ENCODE data around the gene CFB. TPM values are rescaled to one million over a fixed set of nuclear protein-coding genes. Genes with fewer than 3 reads are reported as not detected.

The CFB gene
- total and polyA plus RNA-seq, 9 of the 15 experiments (the other 6 are each of a cell fraction or from before 2014, with no cell fraction given) = 0.08 to 0.91 (median 0.22) TPM; not detected in 4

DNA sequence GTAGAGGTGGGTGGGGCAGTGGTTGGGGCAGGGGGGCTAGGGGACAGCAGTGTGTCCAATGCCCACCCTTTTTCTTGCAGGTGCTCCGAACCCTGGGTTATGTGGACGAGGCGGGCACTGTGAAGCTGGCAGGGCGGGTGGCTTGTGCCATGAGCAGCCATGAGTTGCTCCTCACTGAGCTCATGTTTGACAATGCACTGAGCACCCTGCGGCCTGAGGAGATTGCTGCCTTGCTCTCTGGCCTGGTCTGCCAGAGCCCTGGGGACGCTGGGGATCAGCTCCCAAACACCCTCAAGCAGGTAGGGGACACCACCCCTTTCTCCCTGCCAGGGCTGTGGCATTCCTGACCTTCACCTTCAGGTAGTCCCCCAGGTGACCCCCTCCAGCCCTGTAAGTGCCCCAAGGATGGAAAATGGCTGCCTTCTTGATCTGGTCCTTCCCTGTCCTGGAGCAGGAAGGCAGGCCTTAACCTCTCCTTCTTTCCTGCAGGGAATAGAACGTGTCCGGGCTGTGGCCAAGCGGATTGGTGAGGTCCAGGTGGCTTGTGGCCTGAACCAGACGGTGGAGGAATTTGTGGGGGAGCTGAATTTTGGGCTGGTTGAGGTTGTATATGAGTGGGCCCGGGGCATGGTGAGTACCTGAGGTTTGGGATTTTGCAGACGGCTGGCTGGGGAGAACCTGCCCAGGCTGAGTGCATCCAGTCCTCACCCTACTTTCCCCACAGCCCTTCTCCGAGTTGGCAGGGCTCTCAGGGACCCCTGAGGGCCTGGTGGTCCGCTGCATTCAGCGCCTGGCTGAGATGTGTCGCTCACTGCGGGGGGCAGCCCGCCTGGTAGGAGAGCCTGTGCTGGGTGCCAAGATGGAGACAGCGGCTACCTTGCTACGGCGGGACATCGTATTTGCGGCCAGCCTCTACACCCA is 23.2 kb downstream of the CFB start (continued):
- TF ChIP-seq, protein P1, sequence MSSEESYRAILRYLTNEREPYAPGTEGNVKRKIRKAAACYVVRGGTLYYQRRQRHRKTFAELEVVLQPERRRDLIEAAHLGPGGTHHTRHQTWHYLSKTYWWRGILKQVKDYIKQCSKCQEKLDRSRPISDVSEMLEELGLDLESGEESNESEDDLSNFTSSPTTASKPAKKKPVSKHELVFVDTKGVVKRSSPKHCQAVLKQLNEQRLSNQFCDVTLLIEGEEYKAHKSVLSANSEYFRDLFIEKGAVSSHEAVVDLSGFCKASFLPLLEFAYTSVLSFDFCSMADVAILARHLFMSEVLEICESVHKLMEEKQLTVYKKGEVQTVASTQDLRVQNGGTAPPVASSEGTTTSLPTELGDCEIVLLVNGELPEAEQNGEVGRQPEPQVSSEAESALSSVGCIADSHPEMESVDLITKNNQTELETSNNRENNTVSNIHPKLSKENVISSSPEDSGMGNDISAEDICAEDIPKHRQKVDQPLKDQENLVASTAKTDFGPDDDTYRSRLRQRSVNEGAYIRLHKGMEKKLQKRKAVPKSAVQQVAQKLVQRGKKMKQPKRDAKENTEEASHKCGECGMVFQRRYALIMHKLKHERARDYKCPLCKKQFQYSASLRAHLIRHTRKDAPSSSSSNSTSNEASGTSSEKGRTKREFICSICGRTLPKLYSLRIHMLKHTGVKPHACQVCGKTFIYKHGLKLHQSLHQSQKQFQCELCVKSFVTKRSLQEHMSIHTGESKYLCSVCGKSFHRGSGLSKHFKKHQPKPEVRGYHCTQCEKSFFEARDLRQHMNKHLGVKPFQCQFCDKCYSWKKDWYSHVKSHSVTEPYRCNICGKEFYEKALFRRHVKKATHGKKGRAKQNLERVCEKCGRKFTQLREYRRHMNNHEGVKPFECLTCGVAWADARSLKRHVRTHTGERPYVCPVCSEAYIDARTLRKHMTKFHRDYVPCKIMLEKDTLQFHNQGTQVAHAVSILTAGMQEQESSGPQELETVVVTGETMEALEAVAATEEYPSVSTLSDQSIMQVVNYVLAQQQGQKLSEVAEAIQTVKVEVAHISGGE (CRISPR knock-in tag; IDR thresholded peaks at IDR 0.05) = peak in 1 of 3 experiments; percentile 46; a peak in 2 of 6 replicates
- TF ChIP-seq JUN (IDR thresholded peaks at IDR 0.05; ENCODE audit: borderline replicate concordance, low read depth, low read length) (no peak), JUN (CRISPR knock-in tag; IDR thresholded peaks at IDR 0.05; ENCODE audit: borderline replicate concordance) (no peak), ZNF57 (CRISPR knock-in tag; IDR thresholded peaks at IDR 0.05) (no peak), ZBTB1 (CRISPR knock-in tag; IDR thresholded peaks at IDR 0.05; ENCODE audit: borderline replicate concordance, low read depth) (no peak), RFX7 (CRISPR knock-in tag; IDR thresholded peaks at IDR 0.05) (no peak)
- TF ChIP-seq, protein P2, sequence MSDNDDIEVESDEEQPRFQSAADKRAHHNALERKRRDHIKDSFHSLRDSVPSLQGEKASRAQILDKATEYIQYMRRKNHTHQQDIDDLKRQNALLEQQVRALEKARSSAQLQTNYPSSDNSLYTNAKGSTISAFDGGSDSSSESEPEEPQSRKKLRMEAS (CRISPR knock-in tag; IDR thresholded peaks at IDR 0.05) = peak; percentile 17; the same call in 1 of the 2 replicates
- TF ChIP-seq, protein P3, sequence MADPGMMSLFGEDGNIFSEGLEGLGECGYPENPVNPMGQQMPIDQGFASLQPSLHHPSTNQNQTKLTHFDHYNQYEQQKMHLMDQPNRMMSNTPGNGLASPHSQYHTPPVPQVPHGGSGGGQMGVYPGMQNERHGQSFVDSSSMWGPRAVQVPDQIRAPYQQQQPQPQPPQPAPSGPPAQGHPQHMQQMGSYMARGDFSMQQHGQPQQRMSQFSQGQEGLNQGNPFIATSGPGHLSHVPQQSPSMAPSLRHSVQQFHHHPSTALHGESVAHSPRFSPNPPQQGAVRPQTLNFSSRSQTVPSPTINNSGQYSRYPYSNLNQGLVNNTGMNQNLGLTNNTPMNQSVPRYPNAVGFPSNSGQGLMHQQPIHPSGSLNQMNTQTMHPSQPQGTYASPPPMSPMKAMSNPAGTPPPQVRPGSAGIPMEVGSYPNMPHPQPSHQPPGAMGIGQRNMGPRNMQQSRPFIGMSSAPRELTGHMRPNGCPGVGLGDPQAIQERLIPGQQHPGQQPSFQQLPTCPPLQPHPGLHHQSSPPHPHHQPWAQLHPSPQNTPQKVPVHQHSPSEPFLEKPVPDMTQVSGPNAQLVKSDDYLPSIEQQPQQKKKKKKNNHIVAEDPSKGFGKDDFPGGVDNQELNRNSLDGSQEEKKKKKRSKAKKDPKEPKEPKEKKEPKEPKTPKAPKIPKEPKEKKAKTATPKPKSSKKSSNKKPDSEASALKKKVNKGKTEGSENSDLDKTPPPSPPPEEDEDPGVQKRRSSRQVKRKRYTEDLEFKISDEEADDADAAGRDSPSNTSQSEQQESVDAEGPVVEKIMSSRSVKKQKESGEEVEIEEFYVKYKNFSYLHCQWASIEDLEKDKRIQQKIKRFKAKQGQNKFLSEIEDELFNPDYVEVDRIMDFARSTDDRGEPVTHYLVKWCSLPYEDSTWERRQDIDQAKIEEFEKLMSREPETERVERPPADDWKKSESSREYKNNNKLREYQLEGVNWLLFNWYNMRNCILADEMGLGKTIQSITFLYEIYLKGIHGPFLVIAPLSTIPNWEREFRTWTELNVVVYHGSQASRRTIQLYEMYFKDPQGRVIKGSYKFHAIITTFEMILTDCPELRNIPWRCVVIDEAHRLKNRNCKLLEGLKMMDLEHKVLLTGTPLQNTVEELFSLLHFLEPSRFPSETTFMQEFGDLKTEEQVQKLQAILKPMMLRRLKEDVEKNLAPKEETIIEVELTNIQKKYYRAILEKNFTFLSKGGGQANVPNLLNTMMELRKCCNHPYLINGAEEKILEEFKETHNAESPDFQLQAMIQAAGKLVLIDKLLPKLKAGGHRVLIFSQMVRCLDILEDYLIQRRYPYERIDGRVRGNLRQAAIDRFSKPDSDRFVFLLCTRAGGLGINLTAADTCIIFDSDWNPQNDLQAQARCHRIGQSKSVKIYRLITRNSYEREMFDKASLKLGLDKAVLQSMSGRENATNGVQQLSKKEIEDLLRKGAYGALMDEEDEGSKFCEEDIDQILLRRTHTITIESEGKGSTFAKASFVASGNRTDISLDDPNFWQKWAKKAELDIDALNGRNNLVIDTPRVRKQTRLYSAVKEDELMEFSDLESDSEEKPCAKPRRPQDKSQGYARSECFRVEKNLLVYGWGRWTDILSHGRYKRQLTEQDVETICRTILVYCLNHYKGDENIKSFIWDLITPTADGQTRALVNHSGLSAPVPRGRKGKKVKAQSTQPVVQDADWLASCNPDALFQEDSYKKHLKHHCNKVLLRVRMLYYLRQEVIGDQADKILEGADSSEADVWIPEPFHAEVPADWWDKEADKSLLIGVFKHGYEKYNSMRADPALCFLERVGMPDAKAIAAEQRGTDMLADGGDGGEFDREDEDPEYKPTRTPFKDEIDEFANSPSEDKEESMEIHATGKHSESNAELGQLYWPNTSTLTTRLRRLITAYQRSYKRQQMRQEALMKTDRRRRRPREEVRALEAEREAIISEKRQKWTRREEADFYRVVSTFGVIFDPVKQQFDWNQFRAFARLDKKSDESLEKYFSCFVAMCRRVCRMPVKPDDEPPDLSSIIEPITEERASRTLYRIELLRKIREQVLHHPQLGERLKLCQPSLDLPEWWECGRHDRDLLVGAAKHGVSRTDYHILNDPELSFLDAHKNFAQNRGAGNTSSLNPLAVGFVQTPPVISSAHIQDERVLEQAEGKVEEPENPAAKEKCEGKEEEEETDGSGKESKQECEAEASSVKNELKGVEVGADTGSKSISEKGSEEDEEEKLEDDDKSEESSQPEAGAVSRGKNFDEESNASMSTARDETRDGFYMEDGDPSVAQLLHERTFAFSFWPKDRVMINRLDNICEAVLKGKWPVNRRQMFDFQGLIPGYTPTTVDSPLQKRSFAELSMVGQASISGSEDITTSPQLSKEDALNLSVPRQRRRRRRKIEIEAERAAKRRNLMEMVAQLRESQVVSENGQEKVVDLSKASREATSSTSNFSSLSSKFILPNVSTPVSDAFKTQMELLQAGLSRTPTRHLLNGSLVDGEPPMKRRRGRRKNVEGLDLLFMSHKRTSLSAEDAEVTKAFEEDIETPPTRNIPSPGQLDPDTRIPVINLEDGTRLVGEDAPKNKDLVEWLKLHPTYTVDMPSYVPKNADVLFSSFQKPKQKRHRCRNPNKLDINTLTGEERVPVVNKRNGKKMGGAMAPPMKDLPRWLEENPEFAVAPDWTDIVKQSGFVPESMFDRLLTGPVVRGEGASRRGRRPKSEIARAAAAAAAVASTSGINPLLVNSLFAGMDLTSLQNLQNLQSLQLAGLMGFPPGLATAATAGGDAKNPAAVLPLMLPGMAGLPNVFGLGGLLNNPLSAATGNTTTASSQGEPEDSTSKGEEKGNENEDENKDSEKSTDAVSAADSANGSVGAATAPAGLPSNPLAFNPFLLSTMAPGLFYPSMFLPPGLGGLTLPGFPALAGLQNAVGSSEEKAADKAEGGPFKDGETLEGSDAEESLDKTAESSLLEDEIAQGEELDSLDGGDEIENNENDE (IDR thresholded peaks at IDR 0.05; ENCODE audit: low read depth, low read length) = no peak
- TF ChIP-seq, protein P4, sequence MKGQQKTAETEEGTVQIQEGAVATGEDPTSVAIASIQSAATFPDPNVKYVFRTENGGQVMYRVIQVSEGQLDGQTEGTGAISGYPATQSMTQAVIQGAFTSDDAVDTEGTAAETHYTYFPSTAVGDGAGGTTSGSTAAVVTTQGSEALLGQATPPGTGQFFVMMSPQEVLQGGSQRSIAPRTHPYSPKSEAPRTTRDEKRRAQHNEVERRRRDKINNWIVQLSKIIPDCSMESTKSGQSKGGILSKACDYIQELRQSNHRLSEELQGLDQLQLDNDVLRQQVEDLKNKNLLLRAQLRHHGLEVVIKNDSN (CRISPR knock-in tag; IDR thresholded peaks at IDR 0.05) = 0 out of 2 replicates have a peak, but pooled peaks have one; percentile 9
